Gastroesophageal sphincter (tissue), 3 donors: ENCODE results near the gene C19orf12.

Source experiments
- POLR2A ChIP-seq, 2 donors: fragments of 450-650 bp; IDR thresholded peaks; one replicate each; pipeline ENCODE4 v1.6.1; 2017; ENCODE audit warnings: antibody characterized with exemption in 2 of 2, mild to moderate bottlenecking in 2 of 2, moderate library complexity in 1 of 2
- POLR2AphosphoS5 ChIP-seq: sonication (generic); formaldehyde crosslinking; IDR thresholded peaks from one replicate; pipeline ENCODE4 v1.6.1; 2017; ENCODE audit warnings: antibody characterized with exemption
- TF ChIP-seq, protein P1 (sequence below), 4 experiments: fragments of 200-600 bp in 2 of 4; fragments of 450-650 bp in 2 of 4; sonication (generic) in 1 of 4; IDR thresholded peaks; one replicate each; pipeline ENCODE4 v1.5.1; 2017 to 2019; ENCODE audit warnings: antibody characterized with exemption in 4 of 4, mild to moderate bottlenecking in 2 of 4, moderate library complexity in 2 of 4

DNA sequence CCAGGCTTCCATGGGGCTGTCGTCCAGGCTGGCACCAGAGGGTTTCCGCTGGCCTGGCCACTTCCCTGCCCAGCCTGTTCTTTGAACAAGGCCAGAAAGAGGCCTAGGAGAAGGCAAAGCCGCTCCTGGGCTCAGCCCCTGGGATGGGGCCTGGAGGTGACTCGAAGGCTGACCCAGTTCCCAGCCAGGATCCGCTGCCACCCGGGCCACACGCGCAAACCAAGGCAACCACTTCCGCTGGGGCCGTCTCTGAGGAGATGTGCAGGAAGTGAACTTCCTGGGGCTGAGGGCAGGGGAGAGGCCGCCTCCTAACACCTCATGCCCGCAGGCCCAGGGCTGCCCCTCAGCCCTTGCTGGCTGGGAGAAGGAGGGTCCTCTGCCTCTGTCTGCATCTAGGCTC is 34.6 kb downstream of the C19orf12 start:
- TF ChIP-seq, protein P1, sequence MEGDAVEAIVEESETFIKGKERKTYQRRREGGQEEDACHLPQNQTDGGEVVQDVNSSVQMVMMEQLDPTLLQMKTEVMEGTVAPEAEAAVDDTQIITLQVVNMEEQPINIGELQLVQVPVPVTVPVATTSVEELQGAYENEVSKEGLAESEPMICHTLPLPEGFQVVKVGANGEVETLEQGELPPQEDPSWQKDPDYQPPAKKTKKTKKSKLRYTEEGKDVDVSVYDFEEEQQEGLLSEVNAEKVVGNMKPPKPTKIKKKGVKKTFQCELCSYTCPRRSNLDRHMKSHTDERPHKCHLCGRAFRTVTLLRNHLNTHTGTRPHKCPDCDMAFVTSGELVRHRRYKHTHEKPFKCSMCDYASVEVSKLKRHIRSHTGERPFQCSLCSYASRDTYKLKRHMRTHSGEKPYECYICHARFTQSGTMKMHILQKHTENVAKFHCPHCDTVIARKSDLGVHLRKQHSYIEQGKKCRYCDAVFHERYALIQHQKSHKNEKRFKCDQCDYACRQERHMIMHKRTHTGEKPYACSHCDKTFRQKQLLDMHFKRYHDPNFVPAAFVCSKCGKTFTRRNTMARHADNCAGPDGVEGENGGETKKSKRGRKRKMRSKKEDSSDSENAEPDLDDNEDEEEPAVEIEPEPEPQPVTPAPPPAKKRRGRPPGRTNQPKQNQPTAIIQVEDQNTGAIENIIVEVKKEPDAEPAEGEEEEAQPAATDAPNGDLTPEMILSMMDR (IDR thresholded peaks at IDR 0.05) = no peak
- no peak for TF ChIP-seq POLR2AphosphoS5
- TF ChIP-seq POLR2A (IDR thresholded peaks at IDR 0.05) = no peak
